RWPE1 (cell line): Measurements from ENCODE around the gene ADPRH.

ENCODE experiments used
- CTCF ChIA-PET: fragments of 350-600 bp; sonication (Branson Sonifier 250); formaldehyde crosslinking; extraction: SDS; loops from one replicate; lab custom pipeline; 2021; lab: Yijun Ruan, JAX
- POLR2A ChIA-PET: fragments of 400-600 bp; formaldehyde crosslinking; extraction: SDS; loops from one replicate; lab custom pipeline; 2020; ENCODE audit warnings: antibody characterized with exemption; ENCODE audit not compliant: low non-redundant PET; lab: Yijun Ruan, JAX
- DNase-seq: peaks from one replicate; pipeline ENCODE4 v3.0.0; 2012; ENCODE audit warnings: low spot score
- H3K27ac ChIP-seq: fragments of 450-650 bp; 2 replicates; pipeline ENCODE4 v1.5.1; 2017
- CTCF ChIP-seq: fragments of 450-650 bp; conservative IDR thresholded peaks from 2 replicates; pipeline ENCODE4 v1.5.1; 2017; ENCODE audit warnings: low read depth, mild to moderate bottlenecking

The ADPRH gene

GRCh38 chr3:119632829-119633228, 53.5 kb downstream of the ADPRH start:
- no peak for TF ChIP-seq CTCF
- DNase-seq = no peak
- H3K27ac ChIP-seq = no peak overlapping the region
- ChIA-PET CTCF (no interaction called here), POLR2A (no interaction called here)

GRCh38 chr3:119635719-119636118, 56.4 kb downstream of the ADPRH start:
- POLR2A ChIA-PET = no interaction called here
- no peak for DNase-seq
- no peak overlapping the region for H3K27ac ChIP-seq
- no peak for TF ChIP-seq CTCF
- CTCF ChIA-PET = no interaction called here

- CTCF ChIA-PET = interaction anchor here (1.1 kb wide), 1 partner anchor 61 kb away, joined by 3 read pairs; no protein-coding TSS in a partner anchor
- POLR2A ChIA-PET = no interaction called here
These were observed 57.0 kb downstream of the ADPRH start for GRCh38 chr3:119636249-119636648.

GRCh38 chr3:119636891-119637611, 57.8 kb downstream of the ADPRH start:
- POLR2A ChIA-PET = interaction anchor here (0.7 to 1.0 kb wide), 2 partner anchors 10 to 459 kb away, joined by 5 read pairs; no protein-coding TSS in a partner anchor
- DNase-seq = no peak
- TF ChIP-seq CTCF = no peak
- CTCF ChIA-PET = interaction anchor here (0.5 to 1.1 kb wide), 2 partner anchors 60 to 362 kb away, joined by 3 read pairs; no protein-coding TSS in a partner anchor
- no peak overlapping the region for H3K27ac ChIP-seq

More at GRCh38 chr3:119636249-119636648, 57.0 kb downstream of the ADPRH start:
- H3K27ac ChIP-seq = no peak overlapping the region
- peak; percentile 13 for DNase-seq
- no peak for TF ChIP-seq CTCF

- DNase-seq = peak; percentile 65
- ChIA-PET POLR2A (interaction anchor here (0.7 to 1.0 kb wide), 2 partner anchors 11 to 459 kb away, joined by 5 read pairs; no protein-coding TSS in a partner anchor), CTCF (interaction anchor here (0.7 kb wide), 1 partner anchor 43 kb away, joined by 4 read pairs; no protein-coding TSS in a partner anchor)
- TF ChIP-seq CTCF = no peak
- peak overlapping the region; percentile 53 for H3K27ac ChIP-seq
These were observed 58.6 kb downstream of the ADPRH start for GRCh38 chr3:119637679-119638477.
